Esophagus squamous epithelium (tissue), 4 donors: Measurements from ENCODE around the gene PLCB4.

Experiments used
- POLR2A ChIP-seq, 4 donors: fragments of 450-650 bp; IDR thresholded peaks; one replicate each; pipeline ENCODE4 v1.6.1; 2017; ENCODE audit warnings: antibody characterized with exemption in 4 of 4, mild to moderate bottlenecking in 4 of 4, moderate library complexity in 3 of 4
- TF ChIP-seq, protein P1 (sequence below), 6 experiments: fragments of 450-650 bp in 4 of 6; fragments of 200-600 bp in 2 of 6; sonication (generic) in 2 of 6; IDR thresholded peaks; one replicate each; pipeline ENCODE4 v1.5.1; 2016 to 2019; ENCODE audit warnings: antibody characterized with exemption in 6 of 6, mild to moderate bottlenecking in 4 of 6, moderate library complexity in 4 of 6

DNA sequence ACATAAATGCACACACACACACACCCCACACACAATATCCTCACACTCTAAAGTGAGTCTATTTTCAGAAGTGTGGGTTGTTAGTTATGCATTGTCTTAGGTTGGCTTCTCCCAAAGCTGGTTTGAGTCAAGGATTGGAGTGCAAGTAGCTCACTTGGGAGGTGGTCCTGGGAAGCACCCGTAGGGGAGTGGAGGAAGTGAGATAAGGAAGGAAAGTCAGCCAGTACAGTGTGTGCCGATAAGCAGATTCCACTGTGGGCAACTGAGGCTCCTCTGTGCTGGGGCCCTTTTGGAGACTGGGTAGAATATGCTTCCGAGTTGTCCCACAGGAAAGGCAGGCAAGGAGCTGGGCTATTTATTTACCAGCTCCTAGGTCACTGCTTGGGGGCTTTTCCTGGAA is 67.2 kb downstream of the PLCB4 start:
- TF ChIP-seq POLR2A (IDR thresholded peaks at IDR 0.05), result no peak
- TF ChIP-seq, protein P1, sequence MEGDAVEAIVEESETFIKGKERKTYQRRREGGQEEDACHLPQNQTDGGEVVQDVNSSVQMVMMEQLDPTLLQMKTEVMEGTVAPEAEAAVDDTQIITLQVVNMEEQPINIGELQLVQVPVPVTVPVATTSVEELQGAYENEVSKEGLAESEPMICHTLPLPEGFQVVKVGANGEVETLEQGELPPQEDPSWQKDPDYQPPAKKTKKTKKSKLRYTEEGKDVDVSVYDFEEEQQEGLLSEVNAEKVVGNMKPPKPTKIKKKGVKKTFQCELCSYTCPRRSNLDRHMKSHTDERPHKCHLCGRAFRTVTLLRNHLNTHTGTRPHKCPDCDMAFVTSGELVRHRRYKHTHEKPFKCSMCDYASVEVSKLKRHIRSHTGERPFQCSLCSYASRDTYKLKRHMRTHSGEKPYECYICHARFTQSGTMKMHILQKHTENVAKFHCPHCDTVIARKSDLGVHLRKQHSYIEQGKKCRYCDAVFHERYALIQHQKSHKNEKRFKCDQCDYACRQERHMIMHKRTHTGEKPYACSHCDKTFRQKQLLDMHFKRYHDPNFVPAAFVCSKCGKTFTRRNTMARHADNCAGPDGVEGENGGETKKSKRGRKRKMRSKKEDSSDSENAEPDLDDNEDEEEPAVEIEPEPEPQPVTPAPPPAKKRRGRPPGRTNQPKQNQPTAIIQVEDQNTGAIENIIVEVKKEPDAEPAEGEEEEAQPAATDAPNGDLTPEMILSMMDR (IDR thresholded peaks at IDR 0.05), result no peak
